ENCODE measurements around the gene RAPGEF3.

The RAPGEF3 gene

GRCh38 chr12:47789712-47790489, 31.2 kb upstream of the RAPGEF3 start:
- no peaks in the 10 kb centered on the region for H3K9me3 Mint-ChIP-seq
- H3K4me3 Mint-ChIP-seq: no peak overlapping the region
- TF ChIP-seq CTCF (IDR thresholded peaks at IDR 0.05): no peak
- H3K36me3 Mint-ChIP-seq (ENCODE audit: low read depth): peaks cover 60% of the 10 kb centered on the region
- H3K4me1 Mint-ChIP-seq: peaks cover 12% of the 10 kb centered on the region
- DNase-seq: no peak
- no peak overlapping the region for H3K27ac Mint-ChIP-seq
- no peaks in the 10 kb centered on the region for H3K27me3 Mint-ChIP-seq (ENCODE audit: low read depth, poor library complexity)

GRCh38 chr12:47789141-47789540, 30.5 kb upstream of the RAPGEF3 start:
- no peaks in the 10 kb centered on the region for H3K9me3 Mint-ChIP-seq
- H3K4me3 Mint-ChIP-seq: no peak overlapping the region
- no peak overlapping the region for H3K27ac Mint-ChIP-seq
- TF ChIP-seq CTCF (IDR thresholded peaks at IDR 0.05): no peak
- peaks cover 12% of the 10 kb centered on the region for H3K4me1 Mint-ChIP-seq
- H3K36me3 Mint-ChIP-seq (ENCODE audit: low read depth): peaks cover 62% of the 10 kb centered on the region
- no peaks in the 10 kb centered on the region for H3K27me3 Mint-ChIP-seq (ENCODE audit: low read depth, poor library complexity)
- DNase-seq: no peak

GRCh38 chr12:47787596-47788319, 29.1 kb upstream of the RAPGEF3 start:
- Mint-ChIP-seq H3K4me1 (peaks cover 13% of the 10 kb centered on the region), H3K27ac (peak overlapping the region; percentile 60), H3K9me3 (no peaks in the 10 kb centered on the region), H3K36me3 (ENCODE audit: low read depth) (peaks cover 57% of the 10 kb centered on the region), H3K27me3 (ENCODE audit: low read depth, poor library complexity) (no peaks in the 10 kb centered on the region), H3K4me3 (no peak overlapping the region)
- DNase-seq: no peak
- TF ChIP-seq CTCF (IDR thresholded peaks at IDR 0.05): no peak

- no peak overlapping the region for H3K27ac Mint-ChIP-seq
- H3K4me3 Mint-ChIP-seq: no peak overlapping the region
- no peaks in the 10 kb centered on the region for H3K27me3 Mint-ChIP-seq (ENCODE audit: low read depth, poor library complexity)
- no peak for DNase-seq
- no peak for TF ChIP-seq CTCF (IDR thresholded peaks at IDR 0.05)
- H3K9me3 Mint-ChIP-seq: no peaks in the 10 kb centered on the region
- peaks cover 15% of the 10 kb centered on the region for H3K4me1 Mint-ChIP-seq
- peaks cover 53% of the 10 kb centered on the region for H3K36me3 Mint-ChIP-seq (ENCODE audit: low read depth)
These were observed 28.1 kb upstream of the RAPGEF3 start for GRCh38 chr12:47786662-47787280.

GRCh38 chr12:47785887-47786661, 27.4 kb upstream of the RAPGEF3 start:
- H3K9me3 Mint-ChIP-seq: no peaks in the 10 kb centered on the region
- H3K27me3 Mint-ChIP-seq (ENCODE audit: low read depth, poor library complexity): no peaks in the 10 kb centered on the region
- H3K4me3 Mint-ChIP-seq: no peak overlapping the region
- peaks cover 15% of the 10 kb centered on the region for H3K4me1 Mint-ChIP-seq
- peaks cover 53% of the 10 kb centered on the region for H3K36me3 Mint-ChIP-seq (ENCODE audit: low read depth)
- no peak overlapping the region for H3K27ac Mint-ChIP-seq
- DNase-seq: no peak
- TF ChIP-seq CTCF (IDR thresholded peaks at IDR 0.05): no peak

Measured in nephron progenitor cell (in vitro differentiated cells).